ENCODE results near the gene TTBK1.

Gene TTBK1

GRCh38 chr6:43274127-43274915, 31.0 kb downstream of the TTBK1 start:
- DNase-seq = no peak

GRCh38 chr6:43274916-43275597, 31.8 kb downstream of the TTBK1 start:
- DNase-seq = no peak

- no peak for DNase-seq
Measured at GRCh38 chr6:43275801-43276576, 32.7 kb downstream of the TTBK1 start.

GRCh38 chr6:43276577-43277305, 33.5 kb downstream of the TTBK1 start:
- no peak for DNase-seq

- DNase-seq = no peak
Measured at GRCh38 chr6:43277306-43277642, 34.0 kb downstream of the TTBK1 start.

GRCh38 chr6:43277643-43278523, 34.6 kb downstream of the TTBK1 start:
- DNase-seq = no peak

GRCh38 chr6:43278524-43279078, 35.3 kb downstream of the TTBK1 start:
- no peak for DNase-seq

- no peak for DNase-seq
Measured at GRCh38 chr6:43280234-43280633, 37.0 kb downstream of the TTBK1 start.

GRCh38 chr6:43282060-43282459, 38.8 kb downstream of the TTBK1 start:
- no peak for DNase-seq

GRCh38 chr6:43282636-43283513, 39.6 kb downstream of the TTBK1 start:
- DNase-seq = no peak

- no peak for DNase-seq
Measured at GRCh38 chr6:43283514-43283901, 40.2 kb downstream of the TTBK1 start.

- no peak for DNase-seq
Measured at GRCh38 chr6:43283905-43284304, 40.6 kb downstream of the TTBK1 start.

- no peak for DNase-seq
Measured at GRCh38 chr6:43284991-43285781, 41.9 kb downstream of the TTBK1 start.

- no peak for DNase-seq
Measured at GRCh38 chr6:43285832-43286231, 42.6 kb downstream of the TTBK1 start.

- DNase-seq = no peak
Measured at GRCh38 chr6:43286456-43286979, 43.2 kb downstream of the TTBK1 start.

GRCh38 chr6:43286980-43287716, 43.9 kb downstream of the TTBK1 start:
- DNase-seq = no peak

GRCh38 chr6:43287717-43288679, 44.7 kb downstream of the TTBK1 start:
- no peak for DNase-seq

All from GOT3 (cell line).